Skin epidermis (tissue), 12 donors: Measurements from ENCODE around the gene PAOX.
"Not testable (repeated sequence)": the region's sequence is repeated elsewhere in the genome, so short reads cannot be mapped to it uniquely, and the experiment has no call there.

ENCODE experiments used
- H3K27ac ChIP-seq, 21 experiments: fragments of 200-600 bp; sonication (generic) in 11 of 21; one replicate each; pipeline ENCODE4 v1.5.0; 2020; ENCODE audit warnings: mild to moderate bottlenecking in 3 of 21, inconsistent platforms in 2 of 21, moderate library complexity in 2 of 21
- H3K4me3 ChIP-seq, 7 experiments: fragments of 200-600 bp; sonication (generic) in 2 of 7; one replicate each; pipeline ENCODE4 v1.5.0; 2020; ENCODE audit warnings: inconsistent platforms in 2 of 7, mild to moderate bottlenecking in 2 of 7, moderate library complexity in 1 of 7

Gene PAOX

DNA sequence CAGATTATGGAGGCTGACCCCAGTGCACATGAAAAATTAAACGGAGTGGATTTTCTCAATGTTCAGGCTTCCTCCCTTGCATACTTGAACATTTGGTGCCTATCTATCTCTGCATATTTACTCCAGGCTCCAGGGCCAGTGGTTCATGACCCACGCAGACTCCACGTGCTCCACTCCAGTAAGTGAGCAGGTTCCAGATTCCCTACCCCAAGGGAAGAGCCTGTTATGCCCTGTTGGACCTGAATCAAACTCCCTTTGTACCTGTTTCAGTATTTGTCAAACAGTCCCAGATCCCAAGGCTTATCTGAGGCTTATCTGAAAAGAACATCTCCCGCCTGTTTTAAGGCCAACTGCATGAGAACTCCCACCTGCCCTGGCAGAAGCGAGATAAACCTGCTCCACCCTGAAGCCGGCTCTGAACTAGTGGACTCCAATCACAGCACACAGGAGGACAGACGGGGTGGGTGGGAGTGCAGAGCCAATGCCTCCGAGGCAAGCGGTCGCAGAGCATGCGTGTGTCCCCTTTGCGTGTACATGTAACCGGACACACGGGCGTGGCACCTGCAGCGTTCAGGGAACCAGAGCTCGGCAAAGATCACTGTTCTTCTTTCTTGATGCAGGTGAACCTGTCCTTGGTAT, 19.0 kb upstream of the PAOX start:
- no peak overlapping the region for H3K27ac ChIP-seq
- H3K4me3 ChIP-seq = no peak overlapping the region

- peak overlapping the region in 2 of 21 experiments; percentile 16 to 61 for H3K27ac ChIP-seq
- H3K4me3 ChIP-seq = no peak overlapping the region
Observed at GRCh38 chr10:133361227-133361626, 17.8 kb upstream of the PAOX start.

GRCh38 chr10:133361773-133362441, 17.2 kb upstream of the PAOX start:
- Histone ChIP-seq H3K4me3 (no peak overlapping the region), H3K27ac (peak overlapping the region in 2 of 21 experiments; percentile 12 to 61)

DNA sequence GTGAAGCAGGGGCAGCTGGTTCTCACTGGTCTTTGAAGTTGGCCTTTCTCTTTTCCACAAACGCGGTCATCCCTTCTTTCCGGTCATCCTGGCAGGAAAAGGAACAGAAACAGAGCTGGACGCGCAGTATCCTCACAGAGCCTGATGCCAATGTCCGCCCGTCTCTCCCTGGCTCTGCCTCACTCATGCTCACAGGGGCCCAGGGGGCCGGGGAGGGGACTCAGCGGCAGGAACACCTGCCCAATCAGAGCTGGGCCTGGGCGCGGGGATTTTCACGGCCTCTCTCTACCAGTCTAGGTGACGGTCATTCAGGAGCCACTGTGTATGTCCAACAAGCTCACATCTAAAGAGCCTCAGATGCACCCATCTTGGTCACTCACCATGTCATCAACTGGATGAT, 16.2 kb upstream of the PAOX start:
- Histone ChIP-seq H3K4me3 (no peak overlapping the region), H3K27ac (no peak overlapping the region)

DNA sequence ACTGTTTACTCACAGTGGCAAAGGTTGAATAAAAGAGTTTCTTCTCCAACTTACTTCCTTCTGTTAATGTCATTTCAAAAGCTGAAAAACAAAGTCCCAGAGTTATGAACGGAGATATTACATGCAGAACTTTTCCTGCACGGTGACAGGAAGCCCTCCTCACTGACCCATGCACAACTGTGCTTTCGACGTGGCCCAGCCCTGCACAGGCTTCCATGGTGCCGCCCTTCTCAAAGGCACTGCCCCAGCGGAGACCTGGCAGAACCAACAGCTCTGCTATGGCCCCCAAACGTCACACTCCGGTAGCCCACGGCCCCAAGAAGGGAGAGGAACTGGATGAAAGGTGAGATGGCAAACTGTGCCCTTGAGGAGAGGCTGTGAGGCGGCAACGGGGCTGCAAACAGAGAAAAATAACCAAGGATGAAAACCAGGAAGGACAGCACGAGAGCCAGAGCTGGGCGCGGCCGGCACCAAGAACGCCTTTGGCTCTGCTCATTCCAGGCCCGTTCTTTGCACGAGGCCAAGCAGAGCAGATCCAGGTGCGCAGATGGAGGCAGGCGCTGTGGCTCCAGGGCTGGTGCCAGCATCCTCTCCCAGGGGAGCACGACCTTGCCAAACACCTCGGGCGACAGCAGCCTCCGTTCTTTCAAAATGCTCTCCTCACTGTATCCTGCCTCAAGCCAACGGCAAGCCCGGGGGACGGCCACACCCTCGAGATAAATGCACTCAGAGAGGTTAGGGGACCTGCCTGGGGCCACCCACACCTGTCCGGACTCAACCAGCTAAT, 14.2 kb upstream of the PAOX start:
- H3K4me3 ChIP-seq = no peak overlapping the region
- peak overlapping the region in 2 of 21 experiments; percentile 3 for H3K27ac ChIP-seq

DNA sequence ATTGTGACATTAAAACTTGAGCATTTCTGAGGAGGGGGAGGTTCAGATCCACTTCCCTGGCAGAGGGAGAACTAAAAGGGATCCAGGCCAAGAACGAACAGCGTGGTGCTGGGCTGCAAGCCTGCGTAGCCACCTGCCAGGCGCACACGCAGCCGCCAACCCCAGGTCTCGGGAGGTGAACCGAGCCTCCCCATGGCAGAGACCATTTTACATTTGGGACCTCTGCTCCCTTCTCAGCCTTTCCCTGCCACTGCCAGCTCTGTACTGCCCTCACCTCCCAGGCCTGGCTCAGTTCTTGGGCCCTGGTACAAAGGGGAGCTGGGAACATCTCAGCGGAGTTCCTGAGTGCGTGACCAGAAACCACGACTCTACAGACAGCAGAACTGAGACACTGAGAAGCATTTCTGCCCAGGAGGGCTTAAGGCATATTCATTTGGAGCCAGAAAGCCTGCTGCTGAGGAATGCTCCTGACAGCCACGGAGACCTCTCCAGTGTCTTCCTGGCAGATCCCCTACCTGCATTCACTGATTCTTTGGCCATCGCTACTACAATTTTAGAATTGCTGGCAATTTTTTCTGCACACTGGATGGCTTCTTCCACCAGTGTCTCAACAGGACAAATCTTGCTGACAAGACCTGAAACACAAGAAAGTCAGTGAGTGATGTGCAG, 13.5 kb upstream of the PAOX start:
- Histone ChIP-seq H3K27ac (peak overlapping the region in 2 of 21 experiments; percentile 3), H3K4me3 (no peak overlapping the region)

DNA sequence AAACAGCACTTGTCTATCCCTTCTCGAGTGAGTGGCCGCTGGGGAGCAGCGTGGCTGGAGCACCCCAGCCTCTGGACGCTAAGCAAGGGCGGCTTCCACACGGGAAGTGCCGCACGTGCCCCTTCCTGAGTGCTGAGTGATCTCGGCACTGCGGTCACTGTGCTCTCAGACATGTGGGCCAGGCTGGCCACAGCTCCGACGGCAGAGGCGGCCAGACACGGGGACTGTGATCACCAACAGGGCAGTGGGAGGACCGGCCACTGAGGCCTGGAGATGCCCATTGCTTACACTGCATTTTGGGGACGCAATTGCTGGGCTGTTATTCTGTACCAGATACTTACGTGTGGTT, 13.0 kb upstream of the PAOX start:
- no peak overlapping the region for H3K27ac ChIP-seq

GRCh38 chr10:133366751-133367150, 12.3 kb upstream of the PAOX start:
- no peak overlapping the region for H3K4me3 ChIP-seq
- no peak overlapping the region for H3K27ac ChIP-seq

More for the DNA sequence above, 13.0 kb upstream of the PAOX start:
- H3K4me3 ChIP-seq = no peak overlapping the region

DNA sequence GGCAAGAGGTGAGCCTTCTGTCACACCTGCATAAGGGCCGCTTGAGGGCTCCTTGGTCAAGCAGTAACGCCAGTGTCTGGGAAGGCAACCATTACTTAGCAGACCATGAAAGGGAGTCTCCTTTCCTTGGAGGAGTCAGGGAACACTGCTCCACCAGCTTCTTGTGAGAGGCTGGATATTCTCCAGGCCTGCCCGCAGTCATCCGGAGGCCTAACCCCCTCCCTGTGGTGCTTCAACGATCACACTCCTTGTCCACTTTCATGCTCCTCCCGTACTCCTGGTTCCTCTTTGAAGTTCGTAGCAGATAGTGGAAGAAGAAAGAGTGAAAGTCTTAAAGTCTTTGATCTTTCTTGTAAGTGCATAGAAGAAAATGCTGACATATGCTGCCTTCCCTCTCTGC, 11.6 kb upstream of the PAOX start:
- not testable (repeated sequence) for H3K27ac ChIP-seq, H3K4me3 ChIP-seq

DNA sequence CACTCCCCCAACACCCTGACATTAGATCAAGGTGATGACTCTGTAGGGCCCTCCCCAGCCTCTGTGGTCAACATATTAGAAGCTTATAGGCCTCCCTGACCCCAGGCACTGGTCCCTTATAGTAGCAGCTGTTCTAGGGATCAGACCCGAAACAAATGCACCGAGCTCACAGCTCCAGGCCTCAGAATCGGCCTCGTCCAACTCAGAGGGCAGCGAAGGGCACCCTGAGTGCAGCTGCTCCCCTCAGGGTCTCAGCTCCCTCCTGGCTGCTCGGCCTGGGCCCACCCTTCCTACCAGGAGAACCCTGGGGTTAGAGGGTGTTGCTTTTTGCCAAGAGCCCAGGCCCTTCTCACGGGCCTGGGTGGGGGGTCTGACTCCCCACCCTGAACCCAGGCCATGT, 10.9 kb upstream of the PAOX start:
- Histone ChIP-seq H3K4me3 (no peak overlapping the region), H3K27ac (no peak overlapping the region)

- no peak overlapping the region for H3K27ac ChIP-seq
- H3K4me3 ChIP-seq = no peak overlapping the region
Observed at GRCh38 chr10:133370030-133370786, 8.9 kb upstream of the PAOX start.

- H3K4me3 ChIP-seq = peak overlapping the region; percentile 57 to 86 (median 76)
- peak overlapping the region in 10 of 21 experiments; percentile 24 to 95 (median 90) for H3K27ac ChIP-seq
Observed at GRCh38 chr10:133372507-133372906, 6.6 kb upstream of the PAOX start.

DNA sequence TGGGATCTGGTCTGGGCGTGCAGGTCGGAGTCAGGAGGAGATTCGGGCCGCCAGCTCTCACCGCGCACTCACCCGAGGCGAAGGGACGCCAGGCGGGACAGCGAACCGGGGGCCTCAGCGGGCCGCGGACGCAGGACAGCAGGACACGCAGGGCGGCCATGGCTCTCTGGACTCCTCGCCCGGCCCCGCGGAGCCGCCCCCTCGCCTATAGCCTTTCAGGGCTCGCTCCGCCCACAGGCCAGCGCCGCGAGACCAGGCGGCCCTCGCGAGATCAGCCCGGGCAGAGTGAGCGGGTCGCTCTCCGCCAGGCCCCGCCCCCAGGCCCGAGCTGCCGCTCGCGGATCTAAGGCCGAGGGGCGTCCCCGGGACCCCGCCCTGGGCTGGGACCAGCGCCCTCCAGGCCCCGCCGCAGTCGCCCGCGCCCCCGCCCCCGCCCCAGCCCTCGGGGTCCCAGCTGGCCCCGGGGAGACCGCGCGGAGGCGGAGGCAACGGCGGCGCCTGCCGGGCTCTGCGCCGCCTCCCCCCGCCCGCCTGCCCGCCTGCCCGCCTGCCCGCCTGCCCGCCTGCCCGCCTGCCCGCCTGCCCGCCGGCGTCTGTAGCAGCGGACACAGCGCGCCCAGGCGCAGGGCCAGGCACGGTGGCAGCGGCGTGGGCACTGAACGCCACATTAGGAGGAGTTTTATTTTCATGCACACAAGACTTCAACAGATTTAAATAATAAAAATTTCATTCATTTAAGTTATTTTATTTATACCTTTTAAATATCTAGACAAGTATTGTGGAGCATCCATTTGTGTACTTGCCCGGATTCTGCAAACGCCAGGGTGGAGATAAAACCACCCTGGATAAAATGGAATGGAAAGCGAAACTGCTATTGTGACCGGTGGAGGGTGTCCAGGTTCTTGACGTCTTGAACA, 5.6 kb upstream of the PAOX start, which contains the start of gene ECHS1:
Gene ECHS1 (minus strand): TSS at position 181 of the 917 bp plus-strand sequence. CDS start 21 bp downstream, at position 160.
- peak within 1 kb of the TSS; percentile 66 to 95 (median 87) for H3K27ac ChIP-seq

GRCh38 chr10:133375357-133376115, 3.5 kb upstream of the PAOX start:
- no peak overlapping the region for H3K27ac ChIP-seq
- no peak overlapping the region for H3K4me3 ChIP-seq

More for the DNA sequence above, 5.6 kb upstream of the PAOX start, which contains the start of gene ECHS1:
- H3K4me3 ChIP-seq = peak within 1 kb of the TSS; percentile 57 to 86 (median 76)

- H3K4me3 ChIP-seq, H3K27ac ChIP-seq: not testable (repeated sequence)
Observed at GRCh38 chr10:133376183-133376582, 2.9 kb upstream of the PAOX start.

DNA sequence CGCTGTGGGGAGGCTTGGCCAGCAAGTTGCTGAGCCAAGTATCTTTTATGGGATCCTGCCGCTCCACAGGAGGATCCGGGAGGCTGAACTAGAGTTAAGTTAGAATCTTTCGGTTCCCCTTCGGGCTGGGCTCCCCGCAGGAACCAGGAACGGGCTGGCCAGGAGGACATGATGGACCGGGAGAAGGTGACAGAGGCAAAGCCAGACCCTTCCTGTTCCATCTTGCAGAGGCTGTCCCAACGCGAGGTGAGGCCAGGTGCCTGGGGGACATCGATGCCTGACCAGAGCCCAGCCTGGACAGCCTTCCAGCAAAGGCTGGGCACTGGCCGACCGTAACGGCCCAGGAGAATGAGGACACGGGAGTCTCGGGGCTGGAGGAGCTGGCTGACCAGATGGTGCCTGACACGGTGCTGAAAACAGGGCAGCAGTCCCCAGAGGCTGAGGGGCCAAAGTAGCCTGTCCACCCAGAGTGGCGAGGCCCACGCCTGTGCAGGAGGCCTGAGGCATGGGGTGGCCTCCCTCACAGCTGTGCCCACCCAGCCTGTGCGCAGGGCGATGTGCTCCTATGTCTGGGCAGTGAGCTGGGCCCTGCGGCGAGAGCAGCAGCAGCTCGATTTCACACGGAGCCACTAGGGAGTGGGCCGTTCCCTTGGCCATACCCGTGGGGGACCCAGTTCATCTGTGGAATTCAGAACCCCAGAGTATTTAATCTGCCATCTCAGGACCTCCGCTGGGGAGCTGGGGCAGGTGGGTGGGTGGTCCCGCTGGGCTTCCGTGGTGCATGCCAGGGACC, 1.8 kb upstream of the PAOX start:
- H3K27ac ChIP-seq = peak overlapping the region in 3 of 21 experiments; percentile 76 to 83 (median 81)

DNA sequence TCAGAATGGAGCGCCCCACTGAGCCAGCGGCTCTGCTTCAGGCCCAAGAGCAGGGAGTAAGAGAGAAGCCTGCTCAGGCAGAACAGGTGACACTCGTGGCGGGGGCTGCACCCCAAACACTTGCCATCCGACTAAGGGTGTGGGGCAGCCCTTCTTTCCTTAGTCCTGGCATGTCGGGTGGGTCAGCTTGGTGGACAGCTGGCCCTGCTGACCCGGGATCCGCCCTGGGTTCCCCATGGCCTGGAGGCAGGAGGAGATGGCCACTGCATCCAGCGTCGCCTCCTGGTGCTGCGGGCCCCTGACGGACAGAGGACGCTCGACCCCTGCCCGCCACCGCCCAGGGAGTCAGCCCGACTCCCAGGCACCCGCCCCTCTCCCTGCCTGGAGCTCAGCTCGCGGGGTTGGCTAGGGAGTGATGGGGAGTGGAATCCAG, 1.2 kb upstream of the PAOX start:
- H3K4me3 ChIP-seq = peak overlapping the region; percentile 73 to 96 (median 81)
- H3K27ac ChIP-seq = peak overlapping the region in 20 of 21 experiments; percentile 37 to 95 (median 79)

More for the DNA sequence above, 1.8 kb upstream of the PAOX start:
- H3K4me3 ChIP-seq = peak overlapping the region in 2 of 7 experiments; percentile 73 to 96
